ENCODE measurements around the gene B9D2.

The B9D2 gene

GRCh38 chr19:41309180-41310032, 54.5 kb downstream of the B9D2 start:
- DNase-seq (ENCODE audit: low read depth in 2 of 2): no peak

- DNase-seq (ENCODE audit: low read depth in 2 of 2): peak; percentile 90 to 91
Measured at GRCh38 chr19:41308450-41309179, 55.3 kb downstream of the B9D2 start.

DNA sequence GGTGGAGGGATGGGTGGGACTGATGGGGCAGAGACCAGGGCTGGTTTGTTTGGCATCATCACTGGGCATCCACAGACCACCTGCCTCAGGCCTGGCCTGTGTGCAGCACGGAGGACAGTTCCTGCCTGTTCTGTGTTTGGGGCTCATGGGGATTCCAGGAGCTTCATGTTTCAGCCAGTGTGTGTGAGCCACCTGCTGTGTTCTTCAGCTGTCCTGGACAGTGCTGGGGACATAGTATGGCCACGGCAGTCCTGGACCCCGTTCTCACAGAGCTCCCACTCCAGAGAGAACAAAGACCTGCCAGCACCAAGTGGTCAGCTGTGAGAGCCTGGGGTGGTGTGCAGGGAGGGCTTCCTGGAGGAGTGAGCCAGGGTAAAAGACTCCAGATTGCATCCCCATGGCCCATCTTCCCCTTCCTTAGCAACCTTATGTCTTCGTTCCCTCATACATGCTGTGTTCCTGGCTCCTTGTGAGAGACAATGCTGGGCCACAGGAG, 55.9 kb downstream of the B9D2 start:
- DNase-seq (ENCODE audit: low read depth in 2 of 2): no peak

DNA sequence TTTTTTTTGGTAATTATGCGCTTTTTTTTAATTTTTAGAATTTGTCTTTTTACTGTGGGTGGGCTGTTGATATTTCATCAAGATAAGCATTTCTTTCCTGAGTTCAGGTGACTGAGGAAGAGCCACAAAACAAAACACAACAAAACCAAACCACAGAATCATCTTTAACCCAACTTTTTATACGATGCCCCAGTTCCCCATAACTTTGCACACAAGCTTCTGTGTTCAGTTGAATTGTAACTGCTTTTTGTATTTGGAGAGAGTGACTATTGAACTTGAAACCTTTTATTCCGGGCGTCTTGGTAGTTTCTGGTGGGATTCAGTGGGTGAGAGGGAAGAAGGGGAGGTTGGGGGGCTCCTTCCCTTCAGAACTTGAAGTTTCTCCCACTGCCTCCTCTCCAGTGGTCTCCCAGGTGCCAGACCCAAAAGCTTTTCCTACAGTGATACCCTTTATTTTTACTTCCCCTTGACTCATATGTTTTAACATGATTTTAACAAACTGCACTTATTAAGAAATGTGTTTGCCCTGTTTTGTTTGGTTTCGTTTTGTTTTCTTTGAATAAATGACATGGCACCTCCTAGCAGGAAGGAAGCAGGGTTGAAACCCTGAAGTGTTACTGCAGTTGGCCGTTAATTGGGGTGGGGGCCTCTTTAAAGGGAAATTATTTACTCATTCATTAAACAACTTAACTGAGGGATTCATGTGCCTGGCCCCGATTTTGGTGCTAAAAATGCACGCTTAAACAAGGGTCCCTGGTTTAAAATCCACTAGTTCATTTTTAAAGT, 56.7 kb downstream of the B9D2 start:
- DNase-seq (ENCODE audit: low read depth in 2 of 2): no peak

DNA sequence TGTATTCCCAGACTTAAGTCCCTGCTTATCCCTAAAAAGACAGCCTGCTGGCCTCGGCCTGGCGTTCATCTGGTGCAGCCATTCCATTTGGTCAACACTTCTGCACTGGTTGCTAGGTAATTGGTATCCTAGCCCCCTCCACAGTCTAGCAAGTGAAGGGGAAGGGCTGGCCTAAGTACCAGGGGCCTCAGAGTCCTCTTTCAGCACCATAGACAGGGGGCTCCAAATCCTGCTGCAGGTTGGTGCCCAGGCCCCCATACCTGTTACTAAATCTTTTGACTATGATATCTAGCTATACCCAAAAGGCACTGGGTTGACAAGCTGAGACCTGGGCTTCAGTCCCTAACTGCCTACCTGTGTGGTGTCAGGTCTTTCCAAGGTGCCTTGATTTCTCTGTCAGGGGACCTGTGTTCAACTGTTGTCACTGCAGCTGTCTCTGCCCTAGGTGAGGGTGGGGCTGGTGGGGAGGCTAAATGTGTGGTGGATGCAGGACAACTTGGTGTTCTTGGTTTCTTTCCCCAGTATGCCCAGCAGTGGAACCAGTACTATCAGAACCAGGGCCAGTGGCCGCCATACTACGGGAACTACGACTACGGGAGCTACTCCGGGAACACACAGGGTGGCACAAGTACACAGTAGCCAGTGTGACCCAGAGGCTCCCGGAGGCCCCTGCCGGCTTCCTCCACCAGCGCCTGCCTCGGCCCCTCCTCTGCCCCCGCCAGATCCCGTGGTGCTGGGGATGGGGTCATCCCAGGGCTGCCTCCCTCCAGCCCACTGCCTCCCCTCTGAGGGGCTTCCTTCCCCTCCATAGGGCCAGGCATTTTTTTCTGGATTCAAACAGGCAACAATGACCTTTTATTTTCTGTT, 57.8 kb downstream of the B9D2 start:
- no peak for DNase-seq (ENCODE audit: low read depth in 2 of 2)

DNA sequence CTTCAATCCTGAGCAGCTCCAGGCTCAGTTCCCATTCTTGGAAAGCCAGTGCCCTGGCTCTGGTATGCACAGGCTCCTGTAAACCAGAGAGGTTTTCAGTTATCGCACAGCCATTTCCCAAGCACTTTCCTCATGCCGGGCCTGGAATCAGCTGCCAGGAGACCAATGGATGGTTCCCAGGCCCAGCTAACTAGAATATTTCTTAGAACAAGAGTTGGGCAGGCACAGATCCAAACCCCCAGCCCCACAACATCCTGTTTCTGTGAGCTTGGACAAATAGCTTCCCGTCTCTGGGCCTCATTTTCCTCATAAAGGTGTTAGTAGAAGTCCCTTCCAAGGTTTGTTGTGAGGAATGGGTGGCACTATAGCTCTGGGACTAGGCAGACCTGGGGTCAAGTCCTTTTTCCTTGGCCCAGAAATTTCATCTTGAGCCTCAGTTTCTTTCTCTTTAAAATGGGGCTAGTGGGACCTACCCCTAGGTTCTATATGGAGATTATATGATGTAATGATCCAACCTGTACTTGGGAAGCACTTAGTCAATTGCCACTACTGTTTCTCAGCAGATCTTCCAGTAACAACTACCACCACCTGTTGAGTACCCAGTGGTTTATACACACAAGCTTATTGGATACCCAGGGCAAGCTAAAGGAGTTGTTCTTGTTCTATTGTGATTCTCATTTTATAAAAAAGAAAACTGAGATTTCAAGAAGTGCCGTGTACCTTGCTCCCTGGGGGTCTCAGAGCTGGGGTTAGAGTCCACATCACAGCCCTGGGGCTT, 59.1 kb downstream of the B9D2 start:
- no peak for DNase-seq (ENCODE audit: low read depth in 2 of 2)
